GM15510 (cell line): ENCODE measurements around the gene RANBP3L.

ENCODE experiments used
- POLR2A ChIP-seq: IDR thresholded peaks from 3 replicates; pipeline ENCODE4 v1.6.1; 2011; ENCODE audit warnings: borderline replicate concordance; ENCODE audit not compliant: insufficient read length; ENCODE audit errors: extremely low read depth

The RANBP3L gene

DNA sequence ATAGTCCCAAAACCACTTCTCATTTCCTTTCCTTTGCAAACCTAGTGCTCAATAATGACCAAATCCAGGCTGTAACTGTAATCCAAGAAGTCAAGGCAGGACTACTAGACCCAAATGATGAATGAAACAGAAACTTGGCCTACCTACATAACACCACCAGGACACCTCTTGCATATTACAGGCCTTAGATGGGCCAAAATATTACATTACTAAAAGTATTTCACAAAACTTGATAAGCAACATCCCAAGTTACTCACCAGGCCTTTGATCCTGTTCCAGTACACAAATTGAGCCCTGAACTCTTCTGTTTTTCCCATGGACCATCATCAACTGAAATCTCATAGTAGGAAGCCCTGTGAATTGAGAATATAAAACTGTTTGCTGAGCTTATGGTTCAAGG, 94.8 kb downstream of the RANBP3L start:
- TF ChIP-seq POLR2A = no peak

DNA sequence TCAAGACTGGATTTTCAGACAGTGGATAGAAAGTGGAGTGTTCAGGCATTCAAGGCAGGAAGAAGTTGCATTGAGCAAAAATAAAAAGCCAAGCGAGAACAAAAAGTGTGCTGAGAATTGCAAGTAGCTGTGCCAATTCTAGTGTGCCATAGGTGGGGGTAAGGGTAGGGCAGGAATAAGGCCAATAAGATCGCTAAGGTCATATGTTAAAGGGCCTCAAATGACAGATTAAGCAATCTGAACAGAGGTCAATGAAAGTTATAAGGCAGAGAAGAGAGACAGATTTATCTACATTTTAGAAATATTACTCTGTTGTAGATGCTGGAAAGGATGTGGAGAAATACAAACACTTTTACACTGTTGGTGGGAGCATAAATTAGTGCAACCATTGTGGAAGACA, 96.4 kb downstream of the RANBP3L start:
- no peak for TF ChIP-seq POLR2A

DNA sequence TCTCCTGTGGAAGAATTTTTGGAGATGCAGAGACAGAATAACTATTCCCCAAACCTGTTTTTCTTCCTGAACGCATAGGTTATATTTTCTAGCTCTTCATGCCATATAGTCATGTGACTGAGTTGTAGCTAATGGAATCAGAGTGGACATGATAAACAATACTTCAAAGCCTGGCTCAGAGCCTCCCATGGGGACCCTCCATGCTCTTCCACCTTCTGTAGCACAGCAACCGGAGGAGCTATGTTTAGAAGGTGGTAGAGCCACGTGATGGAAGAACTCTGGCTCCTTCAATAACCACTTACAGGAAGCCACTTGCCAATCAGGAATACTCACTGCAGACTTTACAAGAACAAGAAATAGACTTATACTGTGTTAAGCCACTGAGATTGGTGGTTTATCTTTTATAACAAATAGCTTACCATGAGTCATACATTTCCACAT, 99.2 kb downstream of the RANBP3L start:
- no peak for TF ChIP-seq POLR2A

DNA sequence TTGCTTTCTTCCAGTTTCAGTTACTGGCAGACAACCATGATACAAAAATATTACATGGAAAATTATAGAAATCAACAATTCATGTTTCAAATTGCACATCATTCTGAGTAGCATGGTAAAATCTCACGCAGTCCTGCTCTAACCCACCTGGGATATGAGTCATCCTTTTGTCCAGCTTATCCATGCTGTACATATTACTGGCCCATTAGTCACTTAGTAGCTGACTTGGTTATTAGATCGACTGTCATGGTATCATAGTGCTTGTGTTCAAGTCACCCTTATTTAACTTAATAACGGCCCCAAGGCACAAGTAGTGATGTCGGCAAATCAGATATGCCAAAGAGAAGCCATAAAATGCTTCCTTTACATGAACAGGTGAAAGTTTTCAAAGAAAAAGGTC, 101.2 kb downstream of the RANBP3L start:
- no peak for TF ChIP-seq POLR2A

DNA sequence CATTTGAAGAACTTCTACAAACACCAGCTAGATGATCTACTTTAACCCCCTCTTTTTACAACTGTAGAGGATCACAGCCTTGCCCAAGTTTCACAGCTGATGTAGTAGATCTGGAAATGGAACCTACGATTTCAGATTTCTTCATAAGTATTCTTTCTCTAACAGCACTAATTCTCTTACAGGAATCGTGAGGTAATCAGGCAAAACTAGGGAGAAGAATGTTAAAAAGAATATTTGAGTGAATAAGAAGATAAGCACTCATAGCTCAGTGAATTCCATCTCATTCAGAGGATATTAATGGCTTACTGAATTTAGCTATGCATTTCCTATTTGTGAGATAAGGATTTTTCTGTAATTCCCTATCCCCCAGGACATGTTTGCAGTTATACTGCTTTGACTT, 102.1 kb downstream of the RANBP3L start:
- no peak for TF ChIP-seq POLR2A
